Ishikawa (cell line): ENCODE results near the gene HAUS1.

Experiments
- CEBPB ChIP-seq: IDR thresholded peaks from 2 replicates; pipeline ENCODE4 v1.6.1; 2012
- CREB1 ChIP-seq: IDR thresholded peaks from 2 replicates; pipeline ENCODE4 v1.6.1; 2012; ENCODE audit warnings: low read depth
- EGR1 ChIP-seq: IDR thresholded peaks from 2 replicates; pipeline ENCODE4 v1.6.1; 2012
- EP300 ChIP-seq: IDR thresholded peaks from 2 replicates; pipeline ENCODE4 v1.6.1; 2012; ENCODE audit warnings: borderline replicate concordance
- FOXM1 ChIP-seq: IDR thresholded peaks from 2 replicates; pipeline ENCODE4 v1.6.1; 2012; ENCODE audit warnings: low read depth, borderline replicate concordance
- NFIC ChIP-seq: IDR thresholded peaks from 2 replicates; pipeline ENCODE4 v1.6.1; 2012
- RAD21 ChIP-seq: IDR thresholded peaks from 2 replicates; pipeline ENCODE4 v1.6.1; 2012; ENCODE audit warnings: low read depth
- TAF1 ChIP-seq: IDR thresholded peaks from 2 replicates; pipeline ENCODE4 v1.6.1; 2012; ENCODE audit warnings: low read depth, mild to moderate bottlenecking
- TCF12 ChIP-seq: IDR thresholded peaks from 2 replicates; pipeline ENCODE4 v1.6.1; 2012; ENCODE audit warnings: low read depth
- TEAD4 ChIP-seq: IDR thresholded peaks from 2 replicates; pipeline ENCODE4 v1.6.1; 2012
- YY1 ChIP-seq: IDR thresholded peaks from 2 replicates; pipeline ENCODE4 v1.6.1; 2012; ENCODE audit warnings: low read depth
- ZBTB7A ChIP-seq: IDR thresholded peaks from 2 replicates; pipeline ENCODE4 v1.6.1; 2012; ENCODE audit warnings: low read depth
- TF ChIP-seq, protein P1 (sequence below): IDR thresholded peaks from 2 replicates; pipeline ENCODE4 v1.6.1; 2012
- TF ChIP-seq, protein P2 (sequence below): IDR thresholded peaks from 2 replicates; pipeline ENCODE4 v1.6.1; 2012
- TF ChIP-seq, protein P3 (sequence below): IDR thresholded peaks from 2 replicates; pipeline ENCODE4 v1.6.1; 2012; ENCODE audit warnings: low read depth, mild to moderate bottlenecking

The HAUS1 gene

GRCh38 chr18:46069524-46069923 is 34.7 kb upstream of the HAUS1 start:
- TF ChIP-seq TEAD4 (no peak), CEBPB (no peak), TCF12 (no peak), FOXM1 (no peak), EGR1 (no peak), CREB1 (no peak), NFIC (no peak), EP300 (no peak), TAF1 (no peak), RAD21 (no peak), YY1 (no peak)
- TF ChIP-seq, protein P1, sequence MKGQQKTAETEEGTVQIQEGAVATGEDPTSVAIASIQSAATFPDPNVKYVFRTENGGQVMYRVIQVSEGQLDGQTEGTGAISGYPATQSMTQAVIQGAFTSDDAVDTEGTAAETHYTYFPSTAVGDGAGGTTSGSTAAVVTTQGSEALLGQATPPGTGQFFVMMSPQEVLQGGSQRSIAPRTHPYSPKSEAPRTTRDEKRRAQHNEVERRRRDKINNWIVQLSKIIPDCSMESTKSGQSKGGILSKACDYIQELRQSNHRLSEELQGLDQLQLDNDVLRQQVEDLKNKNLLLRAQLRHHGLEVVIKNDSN = no peak
- TF ChIP-seq, protein P2, sequence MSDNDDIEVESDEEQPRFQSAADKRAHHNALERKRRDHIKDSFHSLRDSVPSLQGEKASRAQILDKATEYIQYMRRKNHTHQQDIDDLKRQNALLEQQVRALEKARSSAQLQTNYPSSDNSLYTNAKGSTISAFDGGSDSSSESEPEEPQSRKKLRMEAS = no peak

DNA sequence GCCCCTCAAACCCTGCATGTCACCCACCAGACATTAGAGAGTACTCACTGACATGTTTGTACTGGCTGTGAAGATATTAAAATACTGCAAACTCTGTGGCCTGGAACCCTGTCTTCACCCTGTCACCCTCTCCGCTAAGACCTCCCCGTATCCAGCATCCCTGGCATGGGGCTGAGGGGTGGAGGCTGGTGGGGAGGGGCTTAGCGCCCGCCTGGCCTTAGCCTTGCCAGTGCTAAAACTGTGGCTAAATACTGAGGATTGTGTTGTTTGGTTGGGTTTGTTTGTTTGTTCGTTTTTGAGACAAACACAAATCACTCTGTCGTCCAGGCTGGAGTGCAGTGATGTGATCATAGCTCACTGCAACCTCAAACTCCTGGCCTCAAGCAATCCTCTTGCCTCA is 34.0 kb upstream of the HAUS1 start:
- TF ChIP-seq EP300 (no peak), CREB1 (no peak), CEBPB (no peak), TCF12 (no peak)
- TF ChIP-seq, protein P3, sequence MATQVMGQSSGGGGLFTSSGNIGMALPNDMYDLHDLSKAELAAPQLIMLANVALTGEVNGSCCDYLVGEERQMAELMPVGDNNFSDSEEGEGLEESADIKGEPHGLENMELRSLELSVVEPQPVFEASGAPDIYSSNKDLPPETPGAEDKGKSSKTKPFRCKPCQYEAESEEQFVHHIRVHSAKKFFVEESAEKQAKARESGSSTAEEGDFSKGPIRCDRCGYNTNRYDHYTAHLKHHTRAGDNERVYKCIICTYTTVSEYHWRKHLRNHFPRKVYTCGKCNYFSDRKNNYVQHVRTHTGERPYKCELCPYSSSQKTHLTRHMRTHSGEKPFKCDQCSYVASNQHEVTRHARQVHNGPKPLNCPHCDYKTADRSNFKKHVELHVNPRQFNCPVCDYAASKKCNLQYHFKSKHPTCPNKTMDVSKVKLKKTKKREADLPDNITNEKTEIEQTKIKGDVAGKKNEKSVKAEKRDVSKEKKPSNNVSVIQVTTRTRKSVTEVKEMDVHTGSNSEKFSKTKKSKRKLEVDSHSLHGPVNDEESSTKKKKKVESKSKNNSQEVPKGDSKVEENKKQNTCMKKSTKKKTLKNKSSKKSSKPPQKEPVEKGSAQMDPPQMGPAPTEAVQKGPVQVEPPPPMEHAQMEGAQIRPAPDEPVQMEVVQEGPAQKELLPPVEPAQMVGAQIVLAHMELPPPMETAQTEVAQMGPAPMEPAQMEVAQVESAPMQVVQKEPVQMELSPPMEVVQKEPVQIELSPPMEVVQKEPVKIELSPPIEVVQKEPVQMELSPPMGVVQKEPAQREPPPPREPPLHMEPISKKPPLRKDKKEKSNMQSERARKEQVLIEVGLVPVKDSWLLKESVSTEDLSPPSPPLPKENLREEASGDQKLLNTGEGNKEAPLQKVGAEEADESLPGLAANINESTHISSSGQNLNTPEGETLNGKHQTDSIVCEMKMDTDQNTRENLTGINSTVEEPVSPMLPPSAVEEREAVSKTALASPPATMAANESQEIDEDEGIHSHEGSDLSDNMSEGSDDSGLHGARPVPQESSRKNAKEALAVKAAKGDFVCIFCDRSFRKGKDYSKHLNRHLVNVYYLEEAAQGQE = no peak

DNA sequence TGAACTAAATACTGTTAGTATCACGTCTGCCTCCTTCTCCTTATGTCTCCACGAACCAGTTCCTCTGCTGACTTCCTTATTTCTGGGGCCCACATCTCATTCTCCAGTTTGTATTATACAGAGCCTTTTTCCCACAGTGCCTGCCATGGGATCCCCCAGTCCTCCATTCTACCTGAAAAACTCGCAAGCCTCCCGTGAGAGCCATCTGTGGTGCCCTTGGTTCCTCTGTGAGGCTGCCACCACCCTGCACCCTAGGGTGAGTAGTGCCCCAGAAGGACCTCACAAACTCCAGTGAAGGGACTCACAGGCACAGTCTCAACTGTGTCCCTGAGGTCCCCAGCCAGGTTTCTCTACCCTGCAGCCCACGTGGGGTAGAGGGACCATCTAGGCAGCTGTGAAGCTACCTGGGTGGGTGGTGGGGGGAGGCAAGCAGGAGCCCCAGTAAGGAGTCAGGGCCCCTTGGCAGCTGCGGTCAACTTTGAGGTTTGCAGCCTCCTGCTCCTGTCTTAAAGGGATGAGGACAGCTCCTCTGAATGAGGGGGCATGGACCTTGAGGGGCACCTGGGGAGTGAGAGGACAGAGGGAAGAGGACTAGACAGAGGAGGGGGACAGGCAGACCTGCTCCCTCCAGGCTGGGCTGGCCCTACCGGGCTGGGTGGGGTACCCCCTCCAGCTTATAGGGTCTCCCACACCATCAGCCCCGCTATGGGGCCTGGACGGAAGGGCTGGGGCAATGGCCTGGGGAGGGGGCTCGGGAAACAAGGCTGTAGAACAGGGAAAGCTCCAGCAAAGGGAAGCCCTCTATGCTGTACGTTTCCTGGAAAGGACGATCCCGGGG is 33.2 kb upstream of the HAUS1 start:
- TF ChIP-seq NFIC = no peak
- TF ChIP-seq CEBPB = no peak
- no peak for TF ChIP-seq FOXM1
- no peak for TF ChIP-seq YY1
- TF ChIP-seq, protein P2 = no peak
- TF ChIP-seq, protein P3 = no peak
- no peak for TF ChIP-seq CREB1
- TF ChIP-seq RAD21 = no peak
- no peak for TF ChIP-seq EP300
- no peak for TF ChIP-seq TAF1
- TF ChIP-seq EGR1 = no peak
- TF ChIP-seq, protein P1 = no peak
- TF ChIP-seq TCF12 = no peak
- no peak for TF ChIP-seq TEAD4
- TF ChIP-seq ZBTB7A = no peak

GRCh38 chr18:46071653-46072375 is 32.4 kb upstream of the HAUS1 start, which contains the start of gene PSTPIP2:
PSTPIP2 (minus strand) TSS chr18:46072260; CDS start chr18:46072188, 72 bp downstream.
- no peak for TF ChIP-seq TEAD4
- TF ChIP-seq EGR1 = peak; percentile 32; the same call in 1 of the 2 replicates
- TF ChIP-seq CEBPB = no peak
- TF ChIP-seq EP300 = 0 out of 2 replicates have a peak, but pooled peaks have one; percentile 13
- peak; percentile 58; the same call in 1 of the 2 replicates for TF ChIP-seq YY1
- TF ChIP-seq FOXM1 = no peak
- TF ChIP-seq, protein P2 = peak; percentile 79; the same call in 1 of the 2 replicates
- TF ChIP-seq ZBTB7A = no peak; the same call in none of the 2 replicates
- TF ChIP-seq RAD21 = peak; percentile 7; the same call in 1 of the 2 replicates
- TF ChIP-seq, protein P3 = no peak
- peak; percentile 69; the same call in 1 of the 2 replicates for TF ChIP-seq TAF1
- TF ChIP-seq CREB1 = no peak
- TF ChIP-seq, protein P1 = 0 out of 2 replicates have a peak, but pooled peaks have one; percentile 13
- no peak; the same call in 1 of the 2 replicates for TF ChIP-seq TCF12
- TF ChIP-seq NFIC = 0 out of 2 replicates have a peak, but pooled peaks have one; percentile 8
